ENCODE results near the gene UBE2I. TPM values are rescaled to one million over a fixed set of nuclear protein-coding genes. Genes with fewer than 3 reads are reported as not detected.

UBE2I gene
- total RNA-seq, 1 donor from 2014 or later = 143 TPM

DNA sequence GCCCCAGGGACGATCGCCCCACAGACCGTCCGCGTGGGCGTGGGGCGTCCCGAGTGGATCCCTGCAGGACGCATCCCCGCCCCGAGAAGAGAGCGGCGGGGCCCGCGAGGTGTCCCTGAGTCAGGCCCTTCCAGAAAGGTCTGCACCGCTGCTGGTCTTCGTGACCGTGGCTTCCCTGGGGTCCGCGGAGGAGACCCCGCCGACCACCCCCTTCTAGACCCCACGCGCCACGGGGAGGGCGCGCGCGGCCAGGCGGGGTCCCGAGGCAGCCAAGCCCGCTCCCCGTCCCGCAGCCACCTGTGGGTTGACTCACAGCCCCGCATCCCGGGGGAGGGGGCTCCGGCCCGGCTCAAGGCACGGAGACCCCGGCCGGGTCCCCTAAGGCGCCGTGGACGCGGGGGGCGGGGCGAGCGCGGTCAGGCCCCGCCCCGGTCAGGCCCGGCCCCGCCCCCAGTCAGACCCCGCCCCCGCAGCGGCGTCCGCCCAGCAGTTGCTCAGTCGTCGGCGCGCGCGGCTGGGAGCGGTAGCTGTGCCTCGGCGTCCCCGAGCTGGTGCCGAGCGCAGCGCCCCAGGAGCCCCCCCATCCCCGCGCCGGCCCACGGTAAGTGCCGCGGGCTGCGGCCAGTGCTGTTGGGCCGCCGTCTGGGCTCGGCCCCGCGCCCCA lies 23.8 kb downstream of the UBE2I start, which contains the start of gene BAIAP3:
Gene BAIAP3, plus strand, starts transcription at position 497 of the 664 bp plus-strand sequence. CDS start 4,905 bp downstream, outside the sequence.
- Histone ChIP-seq H3K79me2 (ENCODE audit: insufficient read depth, low read length) (no peaks in the 10 kb centered on the region), H2AFZ (ENCODE audit: low read depth, low read length) (no peak within 1 kb of the TSS), H4K20me1 (ENCODE audit: insufficient read depth, low read length) (peaks cover 7% of the 10 kb centered on the region), H3K4me3 (ENCODE audit: insufficient read depth, low read depth, low read length) (no peak within 1 kb of the TSS), H3K27ac (ENCODE audit: low read depth, low read length) (no peak within 1 kb of the TSS), H3K4me2 (ENCODE audit: low read length) (peak within 1 kb of the TSS; percentile 39), H3K9ac (ENCODE audit: low read length) (no peak within 1 kb of the TSS), H3K9me3 (ENCODE audit: insufficient read depth, low read depth, low read length) (peaks cover 4% of the 10 kb centered on the region), H3K36me3 (ENCODE audit: insufficient read depth, low read length) (no peaks in the 10 kb centered on the region), H3K27me3 (ENCODE audit: insufficient read depth, low read length) (peaks cover 48% of the 10 kb centered on the region), H3K4me1 (ENCODE audit: insufficient read depth, low read length) (peaks cover 11% of the 10 kb centered on the region)
- DNase-seq (ENCODE audit: low read depth) (no peak), FAIRE-seq (no peak)
- Mint-ChIP-seq H3K4me1 (ENCODE audit: low read depth, unreplicated experiment) (no peaks in the 10 kb centered on the region), H3K27ac (ENCODE audit: unreplicated experiment) (no peak within 1 kb of the TSS), H3K9me3 (ENCODE audit: unreplicated experiment) (no peaks in the 10 kb centered on the region), H3K4me3 (ENCODE audit: unreplicated experiment) (peak within 1 kb of the TSS; percentile 40), H3K27me3 (ENCODE audit: low read depth, unreplicated experiment) (peaks cover 33% of the 10 kb centered on the region), H3K36me3 (ENCODE audit: low read depth, unreplicated experiment) (no peaks in the 10 kb centered on the region)
- TF ChIP-seq EZH2 (IDR thresholded peaks at IDR 0.05; ENCODE audit: insufficient read depth, low read length) = peak; percentile 83
- TF ChIP-seq, protein P1, sequence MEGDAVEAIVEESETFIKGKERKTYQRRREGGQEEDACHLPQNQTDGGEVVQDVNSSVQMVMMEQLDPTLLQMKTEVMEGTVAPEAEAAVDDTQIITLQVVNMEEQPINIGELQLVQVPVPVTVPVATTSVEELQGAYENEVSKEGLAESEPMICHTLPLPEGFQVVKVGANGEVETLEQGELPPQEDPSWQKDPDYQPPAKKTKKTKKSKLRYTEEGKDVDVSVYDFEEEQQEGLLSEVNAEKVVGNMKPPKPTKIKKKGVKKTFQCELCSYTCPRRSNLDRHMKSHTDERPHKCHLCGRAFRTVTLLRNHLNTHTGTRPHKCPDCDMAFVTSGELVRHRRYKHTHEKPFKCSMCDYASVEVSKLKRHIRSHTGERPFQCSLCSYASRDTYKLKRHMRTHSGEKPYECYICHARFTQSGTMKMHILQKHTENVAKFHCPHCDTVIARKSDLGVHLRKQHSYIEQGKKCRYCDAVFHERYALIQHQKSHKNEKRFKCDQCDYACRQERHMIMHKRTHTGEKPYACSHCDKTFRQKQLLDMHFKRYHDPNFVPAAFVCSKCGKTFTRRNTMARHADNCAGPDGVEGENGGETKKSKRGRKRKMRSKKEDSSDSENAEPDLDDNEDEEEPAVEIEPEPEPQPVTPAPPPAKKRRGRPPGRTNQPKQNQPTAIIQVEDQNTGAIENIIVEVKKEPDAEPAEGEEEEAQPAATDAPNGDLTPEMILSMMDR (IDR thresholded peaks at IDR 0.05; ENCODE audit: insufficient read depth, low read depth, low read length) = no peak

DNA sequence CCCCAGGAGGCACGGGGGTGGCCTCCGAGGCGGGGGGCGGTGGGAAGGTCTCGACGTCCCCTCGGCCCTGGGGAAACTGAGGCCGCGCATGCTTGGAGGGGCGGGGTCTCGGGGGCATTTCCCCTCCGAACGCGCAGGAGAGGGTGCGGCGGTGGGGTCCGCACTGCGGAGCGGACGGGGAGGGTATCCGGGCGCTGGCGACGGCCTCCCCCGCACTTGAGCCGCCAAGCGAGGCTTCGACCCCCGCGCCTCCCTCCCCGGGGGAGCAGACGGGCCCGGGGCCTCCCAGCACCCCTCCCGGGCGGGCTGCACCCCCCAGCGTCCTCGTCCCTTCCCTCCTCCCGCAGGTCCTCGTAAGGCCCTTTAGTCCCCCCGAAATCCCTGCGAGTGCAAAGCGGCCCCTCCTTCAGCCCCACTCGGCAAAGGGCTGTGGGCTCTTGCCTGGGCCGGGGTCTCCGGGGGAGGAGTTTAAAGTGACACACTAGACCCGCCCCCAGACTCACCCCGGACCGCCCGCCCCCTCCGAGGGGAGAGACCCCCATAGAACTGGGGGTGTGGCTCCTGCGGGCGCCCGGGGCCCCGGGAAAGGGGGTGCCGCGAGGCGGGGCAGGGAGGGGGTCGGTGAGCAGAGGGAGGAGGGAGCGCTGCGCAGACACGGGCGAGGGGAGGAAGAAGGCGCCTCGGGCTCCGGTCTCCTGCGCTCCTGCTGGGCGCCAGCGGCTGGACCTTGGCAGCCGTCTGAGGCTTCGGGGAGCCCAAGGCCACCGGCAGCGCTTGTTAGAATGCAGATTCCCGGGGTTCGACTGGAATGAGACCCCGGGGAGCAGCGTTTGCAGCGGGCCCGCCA lies 24.6 kb downstream of the UBE2I start:
- Mint-ChIP-seq H3K9me3 (ENCODE audit: unreplicated experiment) (no peaks in the 10 kb centered on the region), H3K4me3 (ENCODE audit: unreplicated experiment) (no peak overlapping the region), H3K27ac (ENCODE audit: unreplicated experiment) (no peak overlapping the region), H3K27me3 (ENCODE audit: low read depth, unreplicated experiment) (peaks cover 33% of the 10 kb centered on the region), H3K4me1 (ENCODE audit: low read depth, unreplicated experiment) (no peaks in the 10 kb centered on the region), H3K36me3 (ENCODE audit: low read depth, unreplicated experiment) (no peaks in the 10 kb centered on the region)
- H3K36me3 ChIP-seq (ENCODE audit: insufficient read depth, low read length) = no peaks in the 10 kb centered on the region
- TF ChIP-seq EZH2 (IDR thresholded peaks at IDR 0.05; ENCODE audit: insufficient read depth, low read length) = peak; percentile 74
- TF ChIP-seq, protein P1 (IDR thresholded peaks at IDR 0.05; ENCODE audit: insufficient read depth, low read depth, low read length) = no peak
- DNase-seq (ENCODE audit: low read depth) (no peak), FAIRE-seq (no peak)
- H3K4me2 ChIP-seq (ENCODE audit: low read length) = peak overlapping the region; percentile 39
- H3K9ac ChIP-seq (ENCODE audit: low read length) = no peak overlapping the region
- H3K4me3 ChIP-seq (ENCODE audit: insufficient read depth, low read depth, low read length) = no peak overlapping the region
- no peak overlapping the region for H2AFZ ChIP-seq (ENCODE audit: low read depth, low read length)
- H3K27me3 ChIP-seq (ENCODE audit: insufficient read depth, low read length) = peaks cover 48% of the 10 kb centered on the region
- no peak overlapping the region for H3K27ac ChIP-seq (ENCODE audit: low read depth, low read length)
- H3K79me2 ChIP-seq (ENCODE audit: insufficient read depth, low read length) = no peaks in the 10 kb centered on the region
- H3K9me3 ChIP-seq (ENCODE audit: insufficient read depth, low read depth, low read length) = peaks cover 4% of the 10 kb centered on the region
- H4K20me1 ChIP-seq (ENCODE audit: insufficient read depth, low read length) = peaks cover 7% of the 10 kb centered on the region
- H3K4me1 ChIP-seq (ENCODE audit: insufficient read depth, low read length) = peaks cover 11% of the 10 kb centered on the region
